ENCODE measurements around the gene PRSS38. TPM values are rescaled to one million over a fixed set of nuclear protein-coding genes. Genes with fewer than 3 reads are reported as not detected.

Gene PRSS38
- total and polyA plus RNA-seq, 5 donors = not detected

- ATAC-seq = no peak
- no peaks in the 10 kb centered on the region for H3K9me3 ChIP-seq (ENCODE audit: control insufficient read depth, low read length)
- 70% methylated on average over 23 of the region's 23 CpGs for WGBS
- no peak overlapping the region for H3K27ac ChIP-seq (ENCODE audit: low read length)
- intact Hi-C loops (cut with DNase I) = no loop called here
- no peak overlapping the region for H3K4me3 ChIP-seq (ENCODE audit: low read length)
- peak in 1 of 3 donors; percentile 69 for DNase-seq
- no peaks in the 10 kb centered on the region for H3K27me3 ChIP-seq (ENCODE audit: control insufficient read depth, insufficient read depth)
- H3K4me1 ChIP-seq (ENCODE audit: control insufficient read depth, insufficient read depth, low read length) = no peaks in the 10 kb centered on the region
Measured at GRCh38 chr1:227789084-227790033, 26.1 kb upstream of the PRSS38 start.

GRCh38 chr1:227790034-227790400 lies 25.5 kb upstream of the PRSS38 start:
- H3K4me3 ChIP-seq (ENCODE audit: low read length) = no peak overlapping the region
- no peaks in the 10 kb centered on the region for H3K4me1 ChIP-seq (ENCODE audit: control insufficient read depth, insufficient read depth, low read length)
- H3K27ac ChIP-seq (ENCODE audit: low read length) = no peak overlapping the region
- DNase-seq (no peak), ATAC-seq (no peak)
- intact Hi-C loops (cut with DNase I) = no loop called here
- H3K9me3 ChIP-seq (ENCODE audit: control insufficient read depth, low read length) = no peaks in the 10 kb centered on the region
- 91% methylated on average over 2 of the region's 2 CpGs for WGBS
- no peaks in the 10 kb centered on the region for H3K27me3 ChIP-seq (ENCODE audit: control insufficient read depth, insufficient read depth)

- H3K4me1 ChIP-seq (ENCODE audit: control insufficient read depth, insufficient read depth, low read length) = no peaks in the 10 kb centered on the region
Measured at GRCh38 chr1:227790868-227791267, 24.6 kb upstream of the PRSS38 start.

DNA sequence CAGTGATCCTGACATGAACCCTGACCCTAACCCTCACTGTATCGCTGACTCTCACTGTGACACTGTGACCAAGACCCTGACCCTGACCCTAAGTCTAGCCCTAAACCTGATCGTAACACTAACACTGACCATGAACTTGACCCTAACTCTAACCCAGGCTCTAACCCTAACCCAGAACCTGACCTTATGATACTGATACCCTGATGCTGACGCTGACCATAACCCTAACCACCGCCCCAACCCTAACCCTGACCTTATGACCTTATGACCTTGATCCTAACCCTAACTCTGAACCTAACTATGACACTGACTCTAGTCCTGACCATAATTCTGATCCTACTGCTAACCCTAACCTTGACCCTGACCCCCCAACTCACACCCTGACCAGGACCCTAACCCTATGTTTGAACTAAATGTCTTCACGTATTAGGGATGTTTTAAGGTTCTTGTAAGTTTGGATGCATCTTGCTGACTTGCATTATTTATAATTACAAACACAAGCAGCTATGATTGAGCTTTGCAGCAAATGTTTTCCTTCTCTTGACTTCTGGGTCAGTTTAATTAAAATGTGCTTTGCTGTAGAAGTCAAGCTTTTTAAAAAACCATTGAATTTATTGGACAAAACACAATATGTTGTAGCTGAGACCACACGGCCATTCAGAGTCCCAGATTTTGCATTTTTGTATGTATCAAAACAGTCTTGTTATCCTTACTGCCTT lies 23.9 kb upstream of the PRSS38 start:
- no peaks in the 10 kb centered on the region for H3K27me3 ChIP-seq (ENCODE audit: control insufficient read depth, insufficient read depth)
- H3K4me1 ChIP-seq (ENCODE audit: control insufficient read depth, insufficient read depth, low read length) = no peaks in the 10 kb centered on the region
- intact Hi-C loops (cut with DNase I) = no loop called here
- 87% methylated on average over 6 of the region's 6 CpGs for WGBS
- no peaks in the 10 kb centered on the region for H3K9me3 ChIP-seq (ENCODE audit: control insufficient read depth, low read length)
- ATAC-seq (no peak), DNase-seq (no peak)
- H3K4me3 ChIP-seq (ENCODE audit: low read length) = no peak overlapping the region
- H3K27ac ChIP-seq (ENCODE audit: low read length) = no peak overlapping the region

More at GRCh38 chr1:227790868-227791267, 24.6 kb upstream of the PRSS38 start:
- no peak overlapping the region for H3K27ac ChIP-seq (ENCODE audit: low read length)
- no peaks in the 10 kb centered on the region for H3K9me3 ChIP-seq (ENCODE audit: control insufficient read depth, low read length)
- H3K27me3 ChIP-seq (ENCODE audit: control insufficient read depth, insufficient read depth) = no peaks in the 10 kb centered on the region
- DNase-seq (no peak), ATAC-seq (no peak)
- 81% methylated on average over 4 of the region's 4 CpGs for WGBS
- intact Hi-C loops (cut with DNase I) = no loop called here
- H3K4me3 ChIP-seq (ENCODE audit: low read length) = no peak overlapping the region

DNA sequence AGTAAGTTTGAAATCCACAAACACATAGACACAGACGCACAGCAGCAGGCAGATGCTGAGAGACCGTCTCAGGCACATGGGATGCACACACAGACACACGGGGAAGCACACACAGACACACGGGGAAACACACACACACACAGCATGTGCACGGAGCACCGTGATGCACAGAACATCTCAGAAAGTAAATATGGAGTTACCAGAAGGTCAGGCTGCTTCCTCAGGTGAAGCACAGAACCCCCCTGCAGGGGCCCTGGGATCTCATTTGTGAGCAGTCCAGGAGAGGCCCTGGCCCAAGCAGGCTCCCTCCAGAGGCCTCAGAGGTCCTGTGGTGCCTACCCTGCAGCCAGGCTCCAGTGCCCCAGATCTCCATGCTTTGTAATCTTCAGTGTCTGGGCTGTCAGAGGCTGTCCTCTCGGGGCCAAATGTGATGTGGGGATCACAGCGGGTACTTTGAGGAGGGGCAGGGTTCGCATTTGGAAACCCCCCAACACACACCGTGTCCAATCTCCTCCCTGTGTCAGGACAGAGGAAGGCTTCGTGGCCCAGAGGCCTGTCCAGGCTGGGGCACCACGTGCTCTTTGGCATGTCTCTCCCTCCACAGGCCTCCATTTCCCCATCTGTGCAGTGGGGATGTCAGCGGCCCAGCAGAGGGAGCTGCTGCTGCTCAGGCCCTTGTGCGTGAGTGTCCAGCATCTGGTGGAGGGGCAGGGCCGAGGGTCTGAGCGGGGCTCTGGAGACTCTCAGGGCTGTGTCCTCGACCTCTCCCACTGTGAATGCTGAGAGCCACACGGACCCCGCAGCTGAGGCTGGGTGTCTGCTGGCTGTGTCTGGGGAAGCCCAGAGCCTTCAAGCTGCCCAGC lies 23.0 kb upstream of the PRSS38 start:
- Histone ChIP-seq H3K27me3 (ENCODE audit: control insufficient read depth, insufficient read depth) (no peaks in the 10 kb centered on the region), H3K27ac (ENCODE audit: low read length) (no peak overlapping the region), H3K4me1 (ENCODE audit: control insufficient read depth, insufficient read depth, low read length) (no peaks in the 10 kb centered on the region), H3K4me3 (ENCODE audit: low read length) (no peak overlapping the region), H3K9me3 (ENCODE audit: control insufficient read depth, low read length) (no peaks in the 10 kb centered on the region)
- DNase-seq (no peak), ATAC-seq (no peak)
- intact Hi-C loops (cut with DNase I) = no loop called here
- WGBS = 87% methylated on average over 19 of the region's 19 CpGs

- intact Hi-C loops (cut with DNase I) = no loop called here
- Histone ChIP-seq H3K27me3 (ENCODE audit: control insufficient read depth, insufficient read depth) (no peaks in the 10 kb centered on the region), H3K4me3 (ENCODE audit: low read length) (no peak overlapping the region), H3K27ac (ENCODE audit: low read length) (no peak overlapping the region), H3K9me3 (ENCODE audit: control insufficient read depth, low read length) (no peaks in the 10 kb centered on the region), H3K4me1 (ENCODE audit: control insufficient read depth, insufficient read depth, low read length) (no peaks in the 10 kb centered on the region)
- WGBS = 77% methylated on average over 10 of the region's 10 CpGs
- no peak for DNase-seq
- ATAC-seq = no peak
Measured at GRCh38 chr1:227793079-227793947, 22.2 kb upstream of the PRSS38 start.

DNA sequence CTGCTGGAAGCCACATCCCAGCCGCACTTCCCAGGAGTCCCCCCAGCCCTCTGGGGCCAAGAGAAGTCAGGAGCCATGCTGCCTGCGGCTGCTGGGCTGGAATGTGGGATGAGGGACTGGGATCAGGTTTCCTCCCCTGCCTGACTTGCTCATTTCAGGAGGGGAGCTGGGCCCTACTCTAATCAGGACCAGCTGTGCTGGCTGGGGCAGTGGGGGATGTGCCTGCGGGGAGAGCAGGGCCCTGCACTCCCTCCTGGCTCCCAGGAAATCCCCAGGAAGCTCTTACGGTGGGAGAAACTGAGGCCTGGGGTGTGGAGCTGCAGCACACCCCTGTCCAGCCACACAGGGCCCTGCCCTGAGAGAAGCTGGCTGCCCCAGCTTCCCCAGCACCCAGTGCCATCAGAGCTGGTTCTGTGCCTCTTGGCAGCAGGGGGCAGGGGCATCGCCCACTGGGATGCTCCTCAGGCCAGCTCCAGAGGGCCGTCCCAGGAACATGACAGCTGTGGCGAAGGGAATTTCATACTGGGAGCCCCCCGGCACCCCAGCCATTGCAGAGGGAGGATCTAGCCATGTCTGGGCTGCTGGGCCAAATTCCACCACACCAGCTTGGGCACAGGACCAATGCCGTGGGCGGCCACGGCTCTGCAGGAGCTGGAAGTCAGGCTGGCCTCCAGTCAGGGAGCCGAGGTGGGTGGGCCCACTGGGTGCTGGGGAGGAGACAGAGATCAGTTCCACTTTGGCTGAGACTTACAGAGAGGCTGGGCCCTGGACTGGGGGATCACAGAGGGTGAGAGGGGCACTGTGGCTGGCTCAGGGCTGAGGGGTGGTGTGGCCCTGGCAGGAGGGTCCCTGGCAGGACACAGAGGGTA lies 21.3 kb upstream of the PRSS38 start:
- intact Hi-C loops (cut with DNase I) = no loop called here
- Histone ChIP-seq H3K27me3 (ENCODE audit: control insufficient read depth, insufficient read depth) (no peaks in the 10 kb centered on the region), H3K9me3 (ENCODE audit: control insufficient read depth, low read length) (no peaks in the 10 kb centered on the region), H3K4me1 (ENCODE audit: control insufficient read depth, insufficient read depth, low read length) (no peaks in the 10 kb centered on the region), H3K4me3 (ENCODE audit: low read length) (no peak overlapping the region), H3K27ac (ENCODE audit: low read length) (no peak overlapping the region)
- peak; percentile 66 to 88 (median 88) for DNase-seq
- 48% methylated on average over 12 of the region's 12 CpGs for WGBS
- peak; percentile 55 to 65 for ATAC-seq

DNA sequence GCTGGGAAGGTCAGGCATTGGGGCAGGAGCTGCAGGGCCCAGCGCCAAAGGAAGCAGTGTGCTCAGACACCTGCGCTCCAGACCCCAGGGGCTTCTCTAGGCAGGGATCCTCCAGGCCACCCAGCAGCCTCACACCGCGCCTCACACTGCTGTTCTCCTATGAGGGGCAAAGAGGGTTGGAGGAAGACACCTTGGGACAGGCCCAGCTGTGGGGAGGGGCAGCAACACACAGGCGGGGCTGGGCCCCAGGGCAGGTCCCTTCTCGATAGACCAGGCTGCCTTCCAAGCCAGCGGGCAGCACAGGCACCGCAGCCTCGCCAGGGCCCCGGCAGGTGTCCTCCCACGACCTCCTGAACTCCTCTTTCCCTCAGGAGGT lies 20.7 kb upstream of the PRSS38 start:
- peak in 1 of 3 donors; percentile 15 for DNase-seq
- no peaks in the 10 kb centered on the region for H3K27me3 ChIP-seq (ENCODE audit: control insufficient read depth, insufficient read depth)
- peak; percentile 7 to 14 for ATAC-seq
- no peaks in the 10 kb centered on the region for H3K9me3 ChIP-seq (ENCODE audit: control insufficient read depth, low read length)
- H3K4me1 ChIP-seq (ENCODE audit: control insufficient read depth, insufficient read depth, low read length) = no peaks in the 10 kb centered on the region
- intact Hi-C loops (cut with DNase I) = no loop called here
- H3K27ac ChIP-seq (ENCODE audit: low read length) = no peak overlapping the region
- H3K4me3 ChIP-seq (ENCODE audit: low read length) = no peak overlapping the region
- WGBS = 58% methylated on average over 11 of the region's 11 CpGs

- H3K4me1 ChIP-seq (ENCODE audit: control insufficient read depth, insufficient read depth, low read length) = no peaks in the 10 kb centered on the region
- no peaks in the 10 kb centered on the region for H3K9me3 ChIP-seq (ENCODE audit: control insufficient read depth, low read length)
- no peaks in the 10 kb centered on the region for H3K27me3 ChIP-seq (ENCODE audit: control insufficient read depth, insufficient read depth)
- H3K4me3 ChIP-seq (ENCODE audit: low read length) = no peak overlapping the region
- intact Hi-C loops (cut with DNase I) = no loop called here
- 51% methylated on average over 6 of the region's 6 CpGs for WGBS
- H3K27ac ChIP-seq (ENCODE audit: low read length) = no peak overlapping the region
- no peak for ATAC-seq
- peak in 1 of 3 donors; percentile 8 for DNase-seq
Measured at GRCh38 chr1:227795732-227796131, 19.7 kb upstream of the PRSS38 start.

All from right cardiac atrium (tissue), 5 donors.